ENCODE results near the gene SCUBE1.

Gene SCUBE1

GRCh38 chr22:43262990-43263644, 80.1 kb downstream of the SCUBE1 start:
- no peak for DNase-seq (ENCODE audit: low read depth in 2 of 2, low spot score in 1 of 2)

DNA sequence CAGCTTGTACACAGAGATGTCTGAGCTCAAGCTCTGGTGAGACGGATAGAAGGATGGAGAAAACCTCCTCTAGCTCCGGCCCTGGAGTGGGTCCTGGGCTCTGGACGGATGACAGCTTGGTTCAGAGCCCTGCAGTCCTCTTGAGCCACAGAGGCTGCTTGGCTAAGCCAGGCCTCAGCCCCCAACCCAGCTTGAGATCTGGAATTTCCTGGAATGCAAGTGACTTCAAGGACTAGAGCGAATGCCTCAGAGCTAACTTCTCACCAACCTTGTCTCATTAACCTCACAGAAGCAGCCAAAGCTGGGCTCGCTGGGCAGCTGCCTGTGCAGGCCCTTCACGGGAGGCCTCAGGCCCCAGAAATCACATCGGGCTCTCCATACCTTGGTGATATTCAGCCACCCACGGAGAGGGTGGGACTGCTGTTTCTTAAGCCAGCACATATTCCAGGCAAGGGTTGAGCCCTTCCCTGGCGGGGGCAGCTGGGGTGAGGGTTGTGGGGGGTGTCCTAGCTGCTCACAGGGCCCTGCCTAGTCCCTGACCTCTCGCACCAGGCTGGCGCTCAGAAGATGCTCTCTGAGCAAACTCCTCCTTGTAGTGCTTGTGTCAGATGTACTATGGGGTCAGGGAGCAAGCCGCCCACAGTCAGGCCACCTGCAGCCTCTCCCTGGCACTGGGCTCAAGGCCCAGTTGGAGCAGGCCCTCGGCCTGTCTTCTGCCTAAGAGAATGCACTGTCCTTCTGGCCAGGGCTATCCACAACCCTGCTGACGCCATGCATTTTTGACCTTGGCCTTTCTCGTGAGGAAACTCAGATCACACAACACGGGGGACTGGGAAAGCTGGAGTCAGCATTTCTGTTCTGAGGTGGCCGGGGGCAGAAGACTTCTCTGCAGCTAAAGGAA, 82.6 kb downstream of the SCUBE1 start:
- no peak for DNase-seq (ENCODE audit: low read depth in 2 of 2, low spot score in 1 of 2)

DNA sequence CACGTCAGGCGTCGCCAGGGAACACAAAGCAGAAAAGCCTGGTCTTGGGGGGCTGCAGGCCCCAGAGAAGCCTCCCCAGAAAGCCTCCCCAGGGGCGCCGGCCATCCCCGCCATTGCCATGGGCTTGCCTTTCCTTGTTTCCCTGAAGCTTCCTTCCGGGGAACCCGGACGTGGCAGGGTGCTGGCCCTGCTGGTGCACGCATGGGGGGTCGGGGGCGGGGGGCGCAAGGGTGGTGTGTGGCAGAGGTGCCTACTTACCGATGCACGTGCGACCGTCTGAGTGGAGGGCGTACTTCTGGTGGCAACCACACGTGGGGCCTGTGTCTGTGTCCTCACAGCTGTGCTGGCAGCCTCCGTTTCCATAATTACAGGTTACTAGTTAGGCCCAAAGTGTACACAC, 85.2 kb downstream of the SCUBE1 start:
- no peak for DNase-seq (ENCODE audit: low read depth in 2 of 2, low spot score in 1 of 2)

DNA sequence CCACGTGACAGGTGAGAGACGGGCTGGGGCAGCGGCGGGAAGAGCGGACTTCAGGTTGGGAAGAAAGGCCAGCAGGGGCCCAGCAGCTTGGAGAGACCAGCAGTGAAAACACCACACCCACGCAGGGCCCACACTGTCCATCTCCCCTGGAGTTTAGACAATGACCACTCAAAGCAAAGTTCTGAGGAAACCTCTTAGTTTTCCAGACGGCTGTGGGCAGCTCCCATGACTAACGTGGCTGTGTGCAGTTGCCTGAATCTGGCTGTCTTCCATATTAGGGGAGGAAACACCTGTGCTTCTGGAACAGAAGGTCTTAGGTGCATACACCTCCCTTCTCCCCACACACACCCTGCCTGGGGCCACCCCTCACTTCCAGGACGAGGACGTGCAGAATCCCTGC, 85.6 kb downstream of the SCUBE1 start:
- DNase-seq (ENCODE audit: low read depth in 2 of 2, low spot score in 1 of 2) = no peak

GRCh38 chr22:43256976-43257545, 86.1 kb downstream of the SCUBE1 start:
- DNase-seq (ENCODE audit: low read depth in 2 of 2, low spot score in 1 of 2) = no peak

- no peak for DNase-seq (ENCODE audit: low read depth in 2 of 2, low spot score in 1 of 2)
Observed at GRCh38 chr22:43256569-43256968, 86.6 kb downstream of the SCUBE1 start.

- no peak for DNase-seq (ENCODE audit: low read depth in 2 of 2, low spot score in 1 of 2)
Observed at GRCh38 chr22:43255299-43255698, 87.9 kb downstream of the SCUBE1 start.

GRCh38 chr22:43253839-43254238, 89.3 kb downstream of the SCUBE1 start:
- DNase-seq (ENCODE audit: low read depth in 2 of 2, low spot score in 1 of 2) = no peak

GRCh38 chr22:43252319-43252718, 90.9 kb downstream of the SCUBE1 start:
- no peak for DNase-seq (ENCODE audit: low read depth in 2 of 2, low spot score in 1 of 2)

DNA sequence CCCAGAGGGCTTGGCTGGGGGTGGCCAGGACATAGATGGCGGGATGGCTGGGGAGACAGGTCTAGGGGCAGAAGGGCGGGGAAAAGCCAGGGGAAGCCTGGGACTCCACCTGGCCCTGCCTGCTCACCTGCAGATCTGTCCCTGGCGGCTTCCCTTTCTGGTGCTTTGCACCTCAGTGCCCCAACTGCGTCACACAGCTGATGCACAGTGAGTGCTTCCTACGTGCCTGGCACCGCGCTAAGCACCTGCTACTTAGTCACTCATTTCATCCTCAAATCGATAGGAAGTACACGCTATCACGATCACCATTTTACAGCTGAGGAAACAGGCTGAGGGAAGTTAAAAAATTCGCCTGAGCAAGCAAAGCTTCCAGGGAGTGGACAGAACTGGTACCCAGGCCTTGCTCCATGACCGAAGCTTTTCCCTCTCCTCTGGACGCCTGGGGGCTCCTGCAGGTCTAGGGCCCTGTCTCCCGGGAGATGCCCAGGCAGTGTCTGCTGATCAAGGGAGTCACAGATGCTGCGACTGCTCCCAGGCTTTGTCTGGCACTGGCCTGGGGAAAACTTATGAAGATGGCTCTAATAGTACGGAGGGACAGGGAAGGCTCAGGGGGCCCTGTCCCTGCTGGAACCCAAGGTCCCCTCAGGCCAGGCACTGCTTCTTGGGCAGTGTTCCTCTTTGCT, 93.2 kb downstream of the SCUBE1 start:
- no peak for DNase-seq (ENCODE audit: low read depth in 2 of 2, low spot score in 1 of 2)

GRCh38 chr22:43247546-43248260, 95.5 kb downstream of the SCUBE1 start:
- DNase-seq (ENCODE audit: low read depth in 2 of 2, low spot score in 1 of 2) = no peak

DNA sequence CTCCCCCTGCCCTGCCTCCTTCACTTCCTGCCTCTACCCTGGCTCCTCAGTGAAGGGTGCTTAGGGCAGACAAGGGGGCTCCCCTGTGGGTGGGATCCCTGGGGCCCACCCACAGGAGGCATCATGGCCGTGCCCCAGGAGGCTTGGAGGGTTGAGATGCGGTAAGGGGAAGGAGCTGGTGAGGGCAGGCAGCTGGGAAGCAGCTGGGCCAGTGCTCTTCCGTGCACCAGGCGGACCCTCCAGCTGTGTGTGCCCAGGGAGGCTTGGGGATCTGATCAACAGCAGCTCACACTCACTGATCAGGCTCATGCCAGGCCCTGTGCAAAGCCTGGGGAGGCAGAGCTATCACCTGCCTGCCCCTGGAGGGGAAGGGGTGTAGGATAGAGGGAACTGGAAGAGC, 97.0 kb downstream of the SCUBE1 start:
- DNase-seq (ENCODE audit: low read depth in 2 of 2, low spot score in 1 of 2) = no peak

DNA sequence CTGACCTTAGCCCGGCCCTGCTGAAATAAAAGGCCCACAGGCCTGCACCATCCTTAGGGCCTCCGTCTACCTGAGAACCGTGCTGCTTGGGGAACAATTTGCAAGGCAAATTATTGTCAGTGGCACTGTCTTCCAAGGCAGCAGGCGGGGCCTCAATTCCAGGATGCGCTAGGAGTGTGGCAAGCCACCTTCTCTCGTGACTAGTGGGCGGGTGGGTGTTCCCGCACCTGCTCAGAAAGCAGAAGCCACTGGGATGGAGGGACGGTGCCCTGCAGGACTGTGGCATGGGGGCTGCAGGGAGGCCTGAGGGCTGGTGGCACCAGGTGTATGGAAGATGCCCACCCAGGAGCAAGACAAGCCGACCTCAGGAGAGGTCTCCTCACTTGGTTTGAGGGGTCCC, 97.5 kb downstream of the SCUBE1 start:
- no peak for DNase-seq (ENCODE audit: low read depth in 2 of 2, low spot score in 1 of 2)

DNA sequence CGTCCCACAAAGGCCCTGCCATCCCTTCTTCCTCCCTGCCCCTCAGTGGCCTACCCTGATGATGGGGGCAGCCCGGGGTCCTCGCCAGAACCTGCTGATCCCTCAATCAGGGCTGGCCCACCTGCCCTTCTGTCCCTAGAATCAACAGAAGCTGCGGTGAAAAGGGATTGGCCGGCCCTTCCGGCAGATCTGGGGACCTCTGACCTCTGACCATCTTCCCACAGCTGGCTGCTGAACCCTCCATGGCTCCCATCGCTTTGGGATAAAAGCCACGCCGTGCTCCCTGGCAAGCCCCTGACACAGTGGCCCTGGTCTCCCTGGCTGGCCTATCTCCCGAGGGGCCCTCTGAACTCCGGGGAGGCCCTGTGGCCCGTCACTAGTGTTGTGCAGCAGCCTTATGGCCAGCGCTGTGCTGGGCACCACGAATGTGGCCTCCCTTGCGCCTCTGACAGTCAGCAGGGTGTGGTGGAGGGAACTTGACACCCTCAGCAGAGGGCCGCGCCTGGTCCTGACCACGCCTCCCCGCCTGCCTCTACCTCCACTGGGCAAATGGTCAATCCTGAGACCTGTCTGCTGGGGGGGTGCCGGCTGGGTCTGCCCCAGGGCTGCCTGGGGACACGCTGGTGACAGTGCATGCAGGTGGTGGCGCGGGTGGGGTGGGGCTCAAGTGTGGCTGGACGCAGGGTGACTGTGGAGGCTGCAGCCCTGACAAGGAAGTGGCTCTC, 98.2 kb downstream of the SCUBE1 start:
- no peak for DNase-seq (ENCODE audit: low read depth in 2 of 2, low spot score in 1 of 2)

DNA sequence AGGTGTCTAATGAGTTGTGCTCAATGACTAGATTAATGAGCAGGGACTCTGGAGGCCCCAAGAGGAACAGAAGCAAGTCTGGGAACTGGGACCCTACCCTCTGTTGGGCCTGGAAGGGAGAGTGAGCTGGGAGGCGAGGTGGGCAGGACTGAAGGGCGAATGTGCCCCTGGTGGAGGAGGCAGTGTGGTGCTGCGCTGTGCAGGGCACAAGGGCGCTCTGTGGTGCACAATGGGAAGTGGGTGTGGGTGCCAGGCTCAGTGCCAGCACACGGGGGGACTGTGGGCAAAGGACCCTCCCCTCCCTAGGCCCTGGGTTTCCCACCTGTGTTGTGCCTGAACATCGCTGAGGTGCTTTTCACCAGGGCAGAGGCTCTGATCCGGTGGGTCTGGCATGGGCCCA, 98.8 kb downstream of the SCUBE1 start:
- no peak for DNase-seq (ENCODE audit: low read depth in 2 of 2, low spot score in 1 of 2)

- no peak for DNase-seq (ENCODE audit: low read depth in 2 of 2, low spot score in 1 of 2)
Observed at GRCh38 chr22:43243324-43243723, 99.8 kb downstream of the SCUBE1 start.

GRCh38 chr22:43242627-43243026, 100.5 kb downstream of the SCUBE1 start:
- DNase-seq (ENCODE audit: low read depth in 2 of 2, low spot score in 1 of 2) = no peak

- no peak for DNase-seq (ENCODE audit: low read depth in 2 of 2, low spot score in 1 of 2)
Observed at GRCh38 chr22:43241699-43242386, 101.3 kb downstream of the SCUBE1 start.

DNA sequence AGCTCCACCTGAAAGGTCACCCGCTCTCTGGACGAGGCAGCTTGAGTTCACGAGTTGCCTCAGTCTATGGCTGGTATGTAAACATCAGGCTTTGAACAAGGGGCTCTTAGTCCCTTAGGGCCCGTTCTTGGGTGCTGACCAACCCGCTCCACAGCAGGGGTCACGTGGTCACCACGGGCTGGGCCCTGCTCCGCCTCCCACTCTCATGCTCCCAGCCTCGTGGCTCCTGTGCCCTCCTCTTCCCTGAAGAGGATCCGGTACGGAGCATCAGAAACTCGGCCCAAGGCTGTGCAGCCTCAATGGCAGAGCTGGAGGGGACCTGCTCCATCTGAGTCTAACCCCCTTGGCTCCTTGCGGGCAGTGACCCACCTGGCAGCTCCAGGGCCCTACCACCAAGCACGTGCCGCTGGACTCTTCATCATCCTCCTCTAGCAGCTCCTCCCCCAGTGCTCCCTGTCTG, 102.0 kb downstream of the SCUBE1 start:
- no peak for DNase-seq (ENCODE audit: low read depth in 2 of 2, low spot score in 1 of 2)

DNA sequence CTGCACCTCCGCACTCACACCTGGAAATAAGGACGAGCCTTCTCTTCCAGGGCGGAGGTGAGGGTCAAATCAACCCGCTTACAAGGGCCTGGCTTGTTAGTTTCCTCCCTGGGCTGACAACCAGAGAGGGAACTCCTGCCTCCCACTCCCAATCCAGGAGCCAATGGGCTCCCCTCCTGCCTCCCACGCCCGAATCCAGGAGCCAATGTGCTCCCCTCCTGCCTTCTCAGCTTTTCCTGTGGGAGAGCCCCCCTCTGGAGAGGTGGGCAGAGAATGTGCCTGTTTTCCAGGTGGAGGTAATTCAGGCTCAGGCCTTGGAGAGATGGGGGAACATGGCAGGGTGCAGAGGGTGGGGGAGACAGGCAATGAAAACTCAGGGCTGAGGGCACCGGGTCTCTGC, 102.6 kb downstream of the SCUBE1 start:
- no peak for DNase-seq (ENCODE audit: low read depth in 2 of 2, low spot score in 1 of 2)
